WTC11 (cell line): Measurements from ENCODE around the gene LRRC34.

Experiments
- FOXJ3 ChIP-seq: sonication (generic); formaldehyde crosslinking; IDR thresholded peaks from 2 replicates; pipeline ENCODE4 v1.9.0; 2021; ENCODE audit warnings: missing genetic modification reagents, mild to moderate bottlenecking, borderline replicate concordance
- NFYB ChIP-seq: sonication (generic); formaldehyde crosslinking; conservative IDR thresholded peaks from 2 replicates; pipeline ENCODE4 v1.8.0; 2022; ENCODE audit warnings: low read depth, missing genetic modification reagents
- SP1 ChIP-seq: sonication (generic); formaldehyde crosslinking; conservative IDR thresholded peaks from 2 replicates; pipeline ENCODE4 v1.8.1; 2022; ENCODE audit warnings: missing genetic modification reagents
- TEAD1 ChIP-seq: sonication (generic); formaldehyde crosslinking; IDR thresholded peaks from 2 replicates; pipeline ENCODE4 v1.8.0; 2022; ENCODE audit warnings: mild to moderate bottlenecking, missing genetic modification reagents
- TEAD4 ChIP-seq: sonication (generic); formaldehyde crosslinking; IDR thresholded peaks from 2 replicates; pipeline ENCODE4 v1.8.0; 2022; ENCODE audit warnings: mild to moderate bottlenecking, missing genetic modification reagents
- TP53 ChIP-seq: sonication (generic); formaldehyde crosslinking; IDR thresholded peaks from 2 replicates; pipeline ENCODE4 v1.8.1; 2023; ENCODE audit warnings: mild to moderate bottlenecking, missing genetic modification reagents
- ZNF219 ChIP-seq: sonication (generic); formaldehyde crosslinking; IDR thresholded peaks from 2 replicates; pipeline ENCODE4 v1.8.0; 2023; ENCODE audit warnings: missing genetic modification reagents, mild to moderate bottlenecking, borderline replicate concordance
- ZNF263 ChIP-seq: sonication (generic); formaldehyde crosslinking; IDR thresholded peaks from 2 replicates; pipeline ENCODE4 v1.8.1; 2022; ENCODE audit warnings: low read depth, mild to moderate bottlenecking, moderate library complexity, missing genetic modification reagents
- TF ChIP-seq, protein P1 (sequence below): sonication (generic); formaldehyde crosslinking; IDR thresholded peaks from 2 replicates; pipeline ENCODE4 v1.8.1; 2022; ENCODE audit warnings: low read depth, missing genetic modification reagents, borderline replicate concordance
- TF ChIP-seq, protein P2 (sequence below): fragments of 200-600 bp; IDR thresholded peaks from 2 replicates; pipeline ENCODE4 v1.8.0; 2022; ENCODE audit warnings: antibody characterized with exemption
- TF ChIP-seq, protein P3 (sequence below): sonication (generic); formaldehyde crosslinking; IDR thresholded peaks from 2 replicates; pipeline ENCODE4 v1.8.0; 2022; ENCODE audit warnings: mild to moderate bottlenecking, missing genetic modification reagents
- TF ChIP-seq, protein P4 (sequence below): sonication (generic); formaldehyde crosslinking; IDR thresholded peaks from 2 replicates; pipeline ENCODE4 v1.8.1; 2023; ENCODE audit warnings: mild to moderate bottlenecking, moderate library complexity, missing genetic modification reagents
- TF ChIP-seq, protein P5 (sequence below): sonication (generic); formaldehyde crosslinking; IDR thresholded peaks from 2 replicates; pipeline ENCODE4 v1.8.0; 2023; ENCODE audit warnings: mild to moderate bottlenecking, missing genetic modification reagents

DNA sequence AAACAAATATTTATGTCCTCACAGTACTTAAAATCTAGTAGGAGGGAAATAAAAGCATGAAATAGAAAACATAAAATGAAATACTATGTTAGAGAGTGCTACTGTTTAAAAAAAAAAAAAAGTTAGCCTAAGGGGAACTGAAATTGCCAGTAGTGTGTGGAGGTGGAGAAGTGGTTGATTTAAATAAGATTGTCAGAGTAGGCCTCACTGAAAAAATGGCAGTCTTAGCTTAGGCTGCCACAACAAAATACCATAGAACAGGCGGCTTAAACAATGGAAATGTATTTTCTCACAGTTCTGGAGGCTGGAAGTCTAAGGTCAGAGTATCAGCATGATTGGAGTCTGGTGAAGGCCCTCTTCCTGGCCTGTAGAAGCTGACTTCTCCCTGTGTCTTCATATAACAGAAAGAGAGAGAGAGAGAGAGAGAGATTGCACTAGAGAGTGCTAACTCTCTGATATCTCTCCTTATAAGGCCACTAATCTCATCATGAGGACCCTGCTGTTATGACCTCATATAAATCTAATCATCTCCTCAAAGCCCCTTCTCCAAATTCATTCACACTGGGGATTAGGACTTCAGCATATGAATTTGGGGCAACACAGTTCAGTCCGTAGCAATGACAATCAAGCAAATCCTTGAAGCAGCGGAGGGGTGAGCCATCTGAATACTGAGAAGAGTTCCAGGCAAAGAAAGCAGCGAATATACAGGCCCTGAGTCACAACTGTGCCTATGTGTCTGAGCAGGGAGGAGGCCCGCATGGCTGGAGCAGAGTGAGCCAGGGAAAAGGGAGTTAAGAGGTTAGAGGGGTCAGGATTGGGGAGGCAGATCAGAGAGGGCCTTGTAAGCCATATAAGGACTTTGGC, 23.6 kb upstream of the LRRC34 start:
- TF ChIP-seq, protein P1, sequence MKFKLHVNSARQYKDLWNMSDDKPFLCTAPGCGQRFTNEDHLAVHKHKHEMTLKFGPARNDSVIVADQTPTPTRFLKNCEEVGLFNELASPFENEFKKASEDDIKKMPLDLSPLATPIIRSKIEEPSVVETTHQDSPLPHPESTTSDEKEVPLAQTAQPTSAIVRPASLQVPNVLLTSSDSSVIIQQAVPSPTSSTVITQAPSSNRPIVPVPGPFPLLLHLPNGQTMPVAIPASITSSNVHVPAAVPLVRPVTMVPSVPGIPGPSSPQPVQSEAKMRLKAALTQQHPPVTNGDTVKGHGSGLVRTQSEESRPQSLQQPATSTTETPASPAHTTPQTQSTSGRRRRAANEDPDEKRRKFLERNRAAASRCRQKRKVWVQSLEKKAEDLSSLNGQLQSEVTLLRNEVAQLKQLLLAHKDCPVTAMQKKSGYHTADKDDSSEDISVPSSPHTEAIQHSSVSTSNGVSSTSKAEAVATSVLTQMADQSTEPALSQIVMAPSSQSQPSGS, result no peak
- TF ChIP-seq, protein P2, sequence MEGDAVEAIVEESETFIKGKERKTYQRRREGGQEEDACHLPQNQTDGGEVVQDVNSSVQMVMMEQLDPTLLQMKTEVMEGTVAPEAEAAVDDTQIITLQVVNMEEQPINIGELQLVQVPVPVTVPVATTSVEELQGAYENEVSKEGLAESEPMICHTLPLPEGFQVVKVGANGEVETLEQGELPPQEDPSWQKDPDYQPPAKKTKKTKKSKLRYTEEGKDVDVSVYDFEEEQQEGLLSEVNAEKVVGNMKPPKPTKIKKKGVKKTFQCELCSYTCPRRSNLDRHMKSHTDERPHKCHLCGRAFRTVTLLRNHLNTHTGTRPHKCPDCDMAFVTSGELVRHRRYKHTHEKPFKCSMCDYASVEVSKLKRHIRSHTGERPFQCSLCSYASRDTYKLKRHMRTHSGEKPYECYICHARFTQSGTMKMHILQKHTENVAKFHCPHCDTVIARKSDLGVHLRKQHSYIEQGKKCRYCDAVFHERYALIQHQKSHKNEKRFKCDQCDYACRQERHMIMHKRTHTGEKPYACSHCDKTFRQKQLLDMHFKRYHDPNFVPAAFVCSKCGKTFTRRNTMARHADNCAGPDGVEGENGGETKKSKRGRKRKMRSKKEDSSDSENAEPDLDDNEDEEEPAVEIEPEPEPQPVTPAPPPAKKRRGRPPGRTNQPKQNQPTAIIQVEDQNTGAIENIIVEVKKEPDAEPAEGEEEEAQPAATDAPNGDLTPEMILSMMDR, result no peak
- TF ChIP-seq TEAD4 (CRISPR knock-in tag), result no peak
- TF ChIP-seq, protein P3, sequence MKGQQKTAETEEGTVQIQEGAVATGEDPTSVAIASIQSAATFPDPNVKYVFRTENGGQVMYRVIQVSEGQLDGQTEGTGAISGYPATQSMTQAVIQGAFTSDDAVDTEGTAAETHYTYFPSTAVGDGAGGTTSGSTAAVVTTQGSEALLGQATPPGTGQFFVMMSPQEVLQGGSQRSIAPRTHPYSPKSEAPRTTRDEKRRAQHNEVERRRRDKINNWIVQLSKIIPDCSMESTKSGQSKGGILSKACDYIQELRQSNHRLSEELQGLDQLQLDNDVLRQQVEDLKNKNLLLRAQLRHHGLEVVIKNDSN (CRISPR knock-in tag), result no peak
- TF ChIP-seq ZNF263 (CRISPR knock-in tag), result no peak
- TF ChIP-seq, protein P4, sequence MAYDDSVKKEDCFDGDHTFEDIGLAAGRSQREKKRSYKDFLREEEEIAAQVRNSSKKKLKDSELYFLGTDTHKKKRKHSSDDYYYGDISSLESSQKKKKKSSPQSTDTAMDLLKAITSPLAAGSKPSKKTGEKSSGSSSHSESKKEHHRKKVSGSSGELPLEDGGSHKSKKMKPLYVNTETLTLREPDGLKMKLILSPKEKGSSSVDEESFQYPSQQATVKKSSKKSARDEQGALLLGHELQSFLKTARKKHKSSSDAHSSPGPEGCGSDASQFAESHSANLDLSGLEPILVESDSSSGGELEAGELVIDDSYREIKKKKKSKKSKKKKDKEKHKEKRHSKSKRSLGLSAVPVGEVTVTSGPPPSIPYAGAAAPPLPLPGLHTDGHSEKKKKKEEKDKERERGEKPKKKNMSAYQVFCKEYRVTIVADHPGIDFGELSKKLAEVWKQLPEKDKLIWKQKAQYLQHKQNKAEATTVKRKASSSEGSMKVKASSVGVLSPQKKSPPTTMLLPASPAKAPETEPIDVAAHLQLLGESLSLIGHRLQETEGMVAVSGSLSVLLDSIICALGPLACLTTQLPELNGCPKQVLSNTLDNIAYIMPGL (CRISPR knock-in tag), result no peak
- TF ChIP-seq, protein P5, sequence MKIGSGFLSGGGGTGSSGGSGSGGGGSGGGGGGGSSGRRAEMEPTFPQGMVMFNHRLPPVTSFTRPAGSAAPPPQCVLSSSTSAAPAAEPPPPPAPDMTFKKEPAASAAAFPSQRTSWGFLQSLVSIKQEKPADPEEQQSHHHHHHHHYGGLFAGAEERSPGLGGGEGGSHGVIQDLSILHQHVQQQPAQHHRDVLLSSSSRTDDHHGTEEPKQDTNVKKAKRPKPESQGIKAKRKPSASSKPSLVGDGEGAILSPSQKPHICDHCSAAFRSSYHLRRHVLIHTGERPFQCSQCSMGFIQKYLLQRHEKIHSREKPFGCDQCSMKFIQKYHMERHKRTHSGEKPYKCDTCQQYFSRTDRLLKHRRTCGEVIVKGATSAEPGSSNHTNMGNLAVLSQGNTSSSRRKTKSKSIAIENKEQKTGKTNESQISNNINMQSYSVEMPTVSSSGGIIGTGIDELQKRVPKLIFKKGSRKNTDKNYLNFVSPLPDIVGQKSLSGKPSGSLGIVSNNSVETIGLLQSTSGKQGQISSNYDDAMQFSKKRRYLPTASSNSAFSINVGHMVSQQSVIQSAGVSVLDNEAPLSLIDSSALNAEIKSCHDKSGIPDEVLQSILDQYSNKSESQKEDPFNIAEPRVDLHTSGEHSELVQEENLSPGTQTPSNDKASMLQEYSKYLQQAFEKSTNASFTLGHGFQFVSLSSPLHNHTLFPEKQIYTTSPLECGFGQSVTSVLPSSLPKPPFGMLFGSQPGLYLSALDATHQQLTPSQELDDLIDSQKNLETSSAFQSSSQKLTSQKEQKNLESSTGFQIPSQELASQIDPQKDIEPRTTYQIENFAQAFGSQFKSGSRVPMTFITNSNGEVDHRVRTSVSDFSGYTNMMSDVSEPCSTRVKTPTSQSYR (CRISPR knock-in tag), result no peak
- no peak for TF ChIP-seq NFYB
- TF ChIP-seq SP1 (CRISPR knock-in tag), result no peak
- TF ChIP-seq TP53, result no peak
- no peak for TF ChIP-seq TEAD1
- TF ChIP-seq ZNF219 (CRISPR knock-in tag), result no peak
- TF ChIP-seq FOXJ3, result no peak
